GM18498 (cell line): ENCODE results near the gene CCDC12.
A peak's percentile ranks its signal among the peaks of the same experiment; 100 is the strongest.
"Not testable (repeated sequence)": the region's sequence is repeated elsewhere in the genome, so short reads cannot be mapped to it uniquely, and the experiment has no call there.

Experiments used
- ATAC-seq: cut with Tn5 transposase; IDR thresholded peaks from one replicate; pipeline ENCODE4 v1.9.1; 2021; ENCODE audit warnings: mild to moderate bottlenecking, moderate library complexity; ENCODE audit not compliant: unreplicated experiment

Gene CCDC12

DNA sequence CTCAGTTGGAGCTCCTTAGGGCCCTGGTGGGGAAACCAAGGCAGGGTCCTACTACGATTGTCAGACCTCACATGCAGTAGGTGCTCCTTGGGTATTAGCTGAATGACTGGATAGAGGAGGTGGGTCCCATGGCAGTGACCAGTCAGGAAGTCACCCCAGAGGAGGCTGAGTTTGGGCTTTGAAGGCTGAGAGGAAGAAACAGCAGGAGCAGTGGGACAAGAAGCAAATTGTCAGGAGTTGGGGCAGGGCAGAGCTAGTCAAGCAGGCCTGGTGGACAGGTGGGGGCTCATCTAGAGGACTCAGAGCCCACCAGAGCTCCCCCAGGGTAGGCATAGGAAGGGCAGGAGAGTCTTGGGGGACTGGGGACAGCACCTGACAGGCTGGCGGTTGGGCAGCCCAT, 6.0 kb upstream of the CCDC12 start:
- no peak for ATAC-seq

DNA sequence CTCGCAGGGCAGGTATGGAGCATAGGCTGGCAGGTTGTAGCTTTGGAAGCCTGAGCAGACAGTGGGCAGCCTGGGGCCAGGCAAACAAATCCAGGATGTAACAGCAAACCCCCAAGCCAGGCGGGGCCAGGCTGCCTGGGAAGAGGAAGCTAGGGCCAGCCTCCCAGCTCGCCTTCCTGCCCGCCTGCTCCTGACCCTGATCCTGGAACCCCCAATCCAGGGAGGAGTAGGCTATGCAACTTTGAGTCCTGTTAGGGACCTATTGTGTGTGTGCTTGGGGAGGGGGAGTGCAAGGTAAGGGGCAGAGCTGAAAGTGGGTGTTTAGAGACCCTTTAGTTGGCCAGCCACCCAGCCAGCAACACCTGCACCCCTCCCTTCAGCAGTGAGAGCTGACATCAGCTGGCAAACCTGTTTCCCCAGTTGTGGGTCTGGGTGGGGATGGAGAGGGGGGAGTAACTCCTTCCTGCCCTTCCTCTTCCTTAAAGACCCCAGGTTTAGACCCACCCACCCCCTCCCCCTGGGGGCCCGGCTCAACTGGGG, 5.5 kb upstream of the CCDC12 start:
- ATAC-seq: no peak

DNA sequence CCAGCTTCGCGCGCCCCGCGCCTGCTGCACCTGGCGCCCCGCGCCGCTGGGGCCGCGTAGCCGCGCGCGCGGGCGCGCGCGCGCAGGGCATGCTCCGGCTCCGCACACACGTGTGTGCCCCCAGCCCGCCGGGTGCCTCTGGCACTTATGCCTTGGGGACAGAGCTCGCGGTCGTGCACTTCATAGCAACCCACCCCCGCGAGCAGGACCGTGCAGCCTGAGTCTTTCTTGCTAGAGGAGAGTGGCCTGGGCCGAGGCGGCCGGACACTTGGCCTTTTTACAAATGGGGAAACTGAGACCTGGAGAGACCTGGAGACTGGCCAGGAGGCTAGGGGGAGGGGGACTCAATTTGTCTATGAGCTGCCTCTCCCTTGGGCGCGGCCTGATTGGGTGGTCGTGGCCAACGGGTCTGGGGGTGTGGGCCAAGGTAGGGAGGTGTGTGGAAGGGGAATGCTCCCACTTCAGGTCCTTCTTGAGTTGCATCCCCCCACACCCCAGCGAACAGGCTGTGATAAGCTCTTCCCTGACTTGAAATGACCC, 3.5 kb upstream of the CCDC12 start:
- peak; percentile 8 for ATAC-seq

DNA sequence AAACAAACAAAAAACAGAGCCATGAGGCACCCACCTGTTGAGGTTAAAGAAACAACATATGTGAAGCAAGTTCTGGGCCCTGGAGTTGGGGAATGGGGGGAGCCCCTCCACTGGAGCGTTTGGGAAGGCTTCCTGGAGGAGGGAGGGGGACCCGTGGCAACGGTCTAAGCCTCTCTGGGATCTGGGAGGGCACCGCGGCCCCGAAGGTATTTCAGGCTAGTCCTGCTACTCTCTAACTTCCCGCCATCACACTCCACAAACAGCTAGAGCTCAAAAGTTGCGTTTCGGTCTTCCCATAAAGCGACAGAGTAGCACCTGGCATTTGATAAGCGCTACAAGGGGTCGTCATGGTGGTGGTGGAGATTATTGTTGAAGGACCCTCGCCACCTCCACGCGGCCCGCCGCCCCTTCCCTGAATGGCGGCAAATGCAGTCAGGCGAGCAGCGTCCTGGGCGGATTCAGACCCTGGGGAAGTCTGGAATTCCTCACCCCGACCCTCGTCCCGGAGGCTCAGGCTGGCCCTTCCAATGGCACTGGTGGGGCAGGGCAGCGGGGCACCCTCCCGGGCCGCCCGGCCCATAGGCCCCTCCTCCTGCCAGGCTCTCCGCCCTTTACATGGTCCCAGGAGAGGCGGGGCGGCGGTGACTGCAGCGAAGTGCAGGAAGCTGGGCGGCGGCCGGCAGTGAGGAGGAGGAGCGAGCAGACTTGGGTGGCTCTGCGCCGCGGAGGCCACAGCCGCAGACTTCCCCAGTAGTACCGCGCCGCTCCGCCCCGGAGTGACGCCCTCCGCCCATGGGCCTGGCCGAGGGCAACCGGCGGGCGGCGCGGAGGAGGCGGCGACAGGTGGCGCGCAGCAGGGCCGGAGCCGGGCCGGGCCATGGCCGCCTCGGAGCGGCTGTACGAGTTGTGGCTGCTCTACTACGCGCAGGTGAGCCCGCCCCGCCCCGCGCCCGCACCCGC, 2.7 kb upstream of the CCDC12 start, which contains the start of gene NBEAL2:
TSS of gene NBEAL2 (plus strand) at position 682 of the 960 bp plus-strand sequence. CDS start at position 878, 196 bp downstream.
- ATAC-seq: peak; percentile 73

DNA sequence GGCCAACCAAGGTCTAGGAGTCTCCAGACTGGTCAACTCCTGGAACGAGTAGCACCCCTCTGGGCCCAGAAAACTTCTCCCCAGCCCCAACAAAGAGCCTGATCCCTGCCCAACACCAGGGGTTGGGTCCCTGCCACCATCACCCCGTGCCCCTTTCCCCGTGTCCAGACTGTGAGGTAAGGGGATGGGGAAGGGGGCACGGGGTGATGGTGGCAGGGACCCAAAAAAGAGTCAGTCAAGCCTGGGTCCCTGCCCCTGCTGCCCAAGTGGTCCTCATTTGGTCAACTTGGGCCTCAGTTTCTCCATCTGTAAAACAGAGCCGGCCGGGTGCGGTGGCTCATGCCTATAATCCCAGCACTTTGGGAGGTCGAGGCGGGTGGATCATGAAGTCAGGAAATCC, 1.8 kb upstream of the CCDC12 start:
- ATAC-seq: no peak

DNA sequence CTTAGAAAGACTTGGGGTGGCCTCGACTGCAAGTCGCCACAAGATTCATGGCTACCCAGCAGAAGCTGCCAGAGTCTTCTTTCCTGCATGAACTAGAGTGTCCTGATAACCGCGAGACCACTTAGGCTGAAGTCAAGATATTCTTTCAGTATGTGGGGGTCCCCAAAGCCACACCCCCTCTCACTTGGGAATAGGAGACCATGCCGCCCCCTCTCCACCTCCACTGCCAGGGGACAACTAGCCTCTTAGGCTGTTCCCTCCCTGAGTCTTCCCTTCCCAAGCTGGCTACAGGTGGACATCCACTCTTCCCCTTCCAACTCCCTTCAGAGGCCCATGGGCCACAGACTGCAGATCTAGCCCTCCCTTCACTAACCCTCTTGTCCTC, 1.3 kb upstream of the CCDC12 start:
- no peak for ATAC-seq

DNA sequence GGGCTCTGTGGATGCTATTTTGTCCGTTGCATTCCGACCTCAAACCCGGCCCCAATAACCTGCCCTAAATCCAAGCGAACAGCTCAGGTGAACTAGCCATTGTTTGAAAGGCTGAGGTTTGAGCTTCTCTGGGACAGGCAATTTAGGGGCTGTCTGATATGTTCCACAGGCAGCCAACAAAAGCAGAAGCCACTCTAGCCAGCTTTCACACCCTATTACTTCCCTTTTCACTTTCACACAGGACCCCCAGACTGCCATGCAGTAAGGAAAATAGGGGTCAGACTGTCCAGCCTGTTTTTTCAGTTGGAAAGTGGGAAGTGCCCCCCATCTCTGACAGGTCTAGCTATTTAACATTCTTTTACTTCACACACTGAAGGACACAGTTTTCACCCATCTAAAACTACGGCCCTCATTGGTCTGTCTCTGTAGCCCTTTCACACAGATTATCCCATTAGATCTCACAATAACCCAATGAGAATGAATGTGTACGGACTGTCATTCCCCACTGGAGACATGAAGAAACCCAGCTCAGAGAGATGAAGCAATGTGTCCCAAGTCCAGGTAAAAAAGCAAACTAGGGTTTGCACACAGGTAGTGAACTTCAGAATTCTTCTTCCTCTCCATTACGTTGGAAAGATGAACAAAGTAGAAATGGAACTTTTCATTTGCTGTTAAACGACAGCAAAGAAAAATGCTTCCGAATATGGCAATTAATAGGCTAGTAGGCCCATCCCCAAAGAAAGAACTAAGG, 1.9 kb downstream of the CCDC12 start:
- ATAC-seq: no peak

DNA sequence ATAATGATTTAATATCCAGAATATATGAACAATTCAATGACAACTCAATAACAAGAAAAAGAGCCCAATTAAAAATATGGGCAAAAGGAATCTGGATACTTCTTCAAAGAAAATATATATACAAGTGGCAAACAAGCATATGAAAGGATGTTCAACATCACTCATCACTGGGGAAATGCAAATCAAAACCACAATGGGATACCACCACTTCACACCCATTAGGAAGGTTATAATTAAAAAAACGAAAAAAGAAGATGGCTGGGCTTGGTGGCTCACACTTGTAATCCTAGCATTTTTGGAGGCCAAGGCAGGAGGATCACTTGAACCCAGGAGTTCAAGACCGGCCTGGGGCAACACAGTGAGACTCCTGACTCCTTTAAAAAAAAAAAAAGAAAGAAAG, 4.1 kb downstream of the CCDC12 start:
- ATAC-seq: no peak

DNA sequence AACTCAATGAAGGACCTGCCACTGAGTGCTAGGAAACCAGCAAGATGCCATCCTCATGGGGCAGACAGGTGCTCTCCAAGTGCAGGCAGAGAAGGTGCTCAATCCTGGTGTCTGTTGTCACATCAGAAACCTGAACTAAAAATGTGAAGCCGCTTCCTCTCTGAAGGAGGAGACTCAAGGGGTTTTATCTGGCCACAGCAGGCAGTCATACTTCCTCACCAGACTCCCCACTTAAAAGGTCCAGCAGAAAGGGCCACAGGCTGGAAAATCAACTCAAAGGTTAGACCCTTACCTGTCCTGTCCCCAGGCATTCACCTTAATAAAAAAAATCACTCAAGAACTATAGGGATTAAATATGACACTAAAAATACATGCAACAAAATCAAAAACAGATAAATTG, 4.8 kb downstream of the CCDC12 start:
- no peak for ATAC-seq

DNA sequence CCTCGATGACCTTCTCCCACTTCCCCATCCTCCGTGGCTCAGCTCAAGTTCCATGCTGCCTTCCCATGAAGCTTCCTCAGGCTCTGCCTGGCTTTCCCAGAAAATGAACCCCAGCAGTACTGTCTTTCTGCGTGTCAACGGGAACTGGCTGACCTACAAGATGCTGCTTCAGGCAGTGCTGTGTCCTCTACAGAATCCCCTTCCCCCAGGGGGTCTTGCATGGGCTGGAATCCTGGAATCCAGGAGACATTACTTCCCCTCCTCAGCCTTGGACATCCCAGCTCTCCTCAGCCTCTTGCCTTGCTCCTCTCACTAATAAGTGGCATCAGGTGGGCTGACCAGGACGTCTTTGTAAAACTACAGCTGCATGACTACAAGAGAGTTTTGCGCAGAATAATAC, 5.4 kb downstream of the CCDC12 start:
- no peak for ATAC-seq

DNA sequence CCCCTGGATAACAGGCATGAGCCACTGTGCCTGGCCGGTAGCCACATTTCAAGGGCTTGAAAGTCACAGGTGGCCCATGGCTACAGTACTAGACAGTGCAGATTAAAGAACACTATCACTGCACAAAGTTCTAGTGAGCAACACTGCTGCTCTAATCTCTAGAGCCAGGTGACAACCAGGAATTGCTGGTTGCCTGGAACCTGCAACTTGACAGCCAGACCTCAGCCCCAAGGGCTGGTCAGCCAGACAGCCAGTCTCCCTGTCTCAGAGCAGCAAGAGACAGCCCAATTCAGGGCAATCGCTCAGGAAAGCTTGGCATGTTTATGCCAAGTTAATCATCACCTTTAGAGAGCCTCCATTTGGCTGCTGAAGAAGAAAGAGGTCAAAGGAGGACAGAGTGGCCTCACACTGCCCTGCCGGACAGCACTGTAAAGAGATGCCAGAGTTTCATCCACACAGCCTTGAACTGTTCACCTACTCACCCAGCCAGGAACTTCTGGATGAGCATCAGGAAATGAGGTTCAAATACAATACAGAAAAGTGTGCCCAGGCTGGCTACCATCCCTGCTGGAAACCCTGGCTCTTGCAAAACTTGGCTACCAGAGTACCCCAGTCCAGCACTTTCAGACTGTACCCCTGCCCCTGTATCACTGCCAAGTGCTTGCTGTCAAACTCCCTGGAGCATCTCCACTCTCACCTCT, 6.0 kb downstream of the CCDC12 start:
- ATAC-seq: no peak

DNA sequence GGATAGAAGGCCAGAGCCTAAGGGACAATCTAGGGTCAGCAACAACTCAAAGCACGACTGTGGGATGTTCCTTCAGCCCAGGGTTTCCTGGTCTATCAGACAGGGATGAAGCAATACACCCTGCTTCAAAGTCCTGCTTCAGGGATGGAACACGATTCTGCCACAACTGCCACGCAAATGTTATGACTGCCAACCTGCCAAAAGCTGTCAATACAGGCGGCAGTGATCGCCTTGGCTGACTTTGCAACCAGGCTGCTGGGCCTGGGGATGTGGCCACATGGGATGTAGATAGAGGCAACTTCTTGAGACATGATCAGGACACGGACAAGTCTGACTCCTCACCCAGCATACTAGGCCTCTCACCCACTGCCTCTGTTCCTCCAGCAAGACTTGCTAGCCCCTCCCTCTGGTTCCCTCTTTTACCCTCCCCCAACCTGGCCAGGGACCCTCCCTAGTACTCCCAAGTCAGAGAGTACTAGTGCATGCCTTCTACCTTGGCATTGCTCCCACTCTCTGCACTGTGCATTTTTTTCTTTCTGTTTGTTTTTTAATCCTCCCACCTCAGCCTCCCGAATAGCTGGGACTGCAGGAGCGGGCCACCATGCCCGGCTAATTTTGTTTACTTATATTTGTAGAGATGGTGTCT, 7.6 kb downstream of the CCDC12 start:
- ATAC-seq: no peak

DNA sequence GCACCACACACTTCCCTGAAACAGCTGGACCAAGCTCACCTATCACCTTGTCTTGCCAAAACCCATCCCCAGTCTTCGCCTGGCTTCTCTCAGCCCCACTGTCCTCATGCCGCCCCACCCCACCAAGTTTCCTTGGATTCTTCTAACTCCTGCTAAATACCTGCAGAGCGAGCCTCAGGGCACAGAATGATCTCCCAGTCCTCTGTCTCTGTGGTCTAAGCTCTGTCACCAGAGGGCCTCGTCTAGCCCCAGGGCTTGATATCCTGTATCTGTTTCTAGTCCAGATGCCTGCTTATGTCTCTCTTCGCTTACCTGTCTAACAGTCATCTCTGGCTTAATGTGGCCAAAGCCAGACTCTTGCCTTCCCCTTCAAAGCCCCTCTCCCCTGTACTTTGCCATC, 9.7 kb downstream of the CCDC12 start:
- no peak for ATAC-seq

DNA sequence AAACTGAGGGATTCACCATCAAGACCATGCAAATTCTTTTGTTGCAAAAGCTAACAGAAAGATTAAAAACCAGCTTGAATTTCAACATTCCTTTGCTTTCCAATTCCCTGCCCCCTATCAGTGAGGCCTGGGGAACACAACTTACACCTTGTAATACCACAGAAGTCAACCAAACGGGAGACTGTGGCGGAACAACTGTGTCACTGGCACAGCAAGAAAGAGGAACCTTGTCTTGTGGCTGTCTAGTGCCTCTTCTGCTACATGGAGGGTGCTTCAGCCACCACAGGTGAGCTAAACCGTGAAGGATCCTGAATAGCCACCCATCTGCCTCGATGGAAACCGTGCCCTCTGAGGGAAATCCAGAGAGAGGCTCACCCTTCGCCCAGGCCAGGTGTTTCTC, 11.4 kb downstream of the CCDC12 start:
- ATAC-seq: peak; percentile 52

DNA sequence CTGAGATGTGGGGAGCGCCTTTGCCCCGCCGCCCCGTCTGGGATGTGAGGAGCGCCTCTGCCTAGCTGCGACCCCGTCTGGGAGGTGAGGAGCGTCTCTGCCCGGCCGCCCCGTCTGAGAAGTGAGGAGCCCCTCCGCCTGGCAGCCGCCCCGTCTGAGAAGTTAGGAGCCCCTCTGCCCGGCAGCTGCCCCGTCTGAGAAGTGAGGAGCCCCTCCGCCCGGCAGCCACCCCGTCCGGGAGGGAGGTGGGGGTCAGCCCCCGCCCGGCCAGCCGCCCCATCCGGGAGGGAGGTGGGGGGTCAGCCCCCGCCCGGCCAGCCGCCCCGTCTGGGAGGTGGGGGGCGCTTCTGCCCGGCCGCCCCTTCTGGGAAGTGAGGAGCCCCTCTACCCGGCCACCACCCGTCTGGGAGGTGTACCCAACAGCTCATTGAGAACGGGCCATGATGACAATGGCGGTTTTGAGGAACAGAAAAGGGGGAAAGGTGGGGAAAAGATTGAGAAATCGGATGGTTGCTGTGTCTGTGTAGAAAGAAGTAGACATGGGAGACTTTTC, 12.4 kb downstream of the CCDC12 start:
- ATAC-seq: not testable (repeated sequence)

DNA sequence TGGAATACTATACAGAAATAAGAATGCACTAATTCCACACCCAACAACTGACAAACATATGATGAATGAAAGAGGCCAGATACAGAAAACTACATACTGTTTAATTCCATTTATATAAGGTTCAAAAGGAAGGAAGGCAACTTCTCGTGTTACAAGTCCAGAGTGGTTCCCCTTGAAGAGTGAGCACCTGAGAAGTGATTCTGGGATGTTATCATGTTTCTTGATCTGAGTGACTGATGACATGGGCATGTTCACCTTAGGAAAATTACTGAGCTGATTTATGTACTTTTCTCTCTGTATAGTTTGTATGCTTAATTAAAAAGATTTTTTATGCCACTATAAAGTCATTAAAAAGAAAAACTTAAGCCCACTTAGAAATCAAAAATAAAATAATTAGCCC, 13.6 kb downstream of the CCDC12 start:
- ATAC-seq: no peak

DNA sequence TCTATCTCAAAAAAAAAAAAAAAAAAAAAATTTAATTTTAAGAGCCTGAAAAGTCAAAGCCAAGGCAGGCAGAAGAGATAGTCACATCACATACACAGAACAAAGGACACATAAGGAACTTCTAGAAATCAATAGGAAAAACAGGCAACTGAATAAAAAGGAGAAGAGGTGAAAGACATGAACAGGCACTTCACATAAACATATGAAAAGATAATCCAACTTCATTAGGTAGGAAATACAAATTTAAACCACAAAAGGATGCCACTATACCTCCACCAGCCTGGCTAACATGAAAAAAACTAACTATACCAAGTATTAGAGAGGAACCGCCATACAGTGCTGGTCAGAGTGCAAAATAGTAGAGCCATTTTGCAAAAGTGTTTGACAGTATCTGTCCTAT, 14.1 kb downstream of the CCDC12 start:
- no peak for ATAC-seq

DNA sequence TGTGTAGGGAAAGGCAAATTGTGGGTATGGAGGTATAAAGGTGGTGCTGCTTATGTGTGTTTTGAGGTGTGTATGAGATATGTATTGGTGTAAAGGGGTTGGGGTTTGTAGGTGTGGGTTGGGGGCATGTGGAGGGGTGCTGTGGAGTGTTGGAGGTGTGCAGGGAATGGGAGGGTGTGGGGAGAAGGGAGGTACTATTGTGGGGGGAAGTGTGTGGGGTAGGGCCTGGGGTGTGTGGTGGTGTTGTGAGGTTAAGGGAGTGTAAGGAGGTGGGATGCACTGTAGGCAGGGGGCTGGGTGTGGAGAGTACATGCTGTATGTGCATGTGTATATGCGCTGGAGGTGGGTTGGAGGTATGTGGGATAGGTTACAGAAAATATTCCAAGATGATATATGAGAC, 15.7 kb downstream of the CCDC12 start:
- ATAC-seq: no peak

DNA sequence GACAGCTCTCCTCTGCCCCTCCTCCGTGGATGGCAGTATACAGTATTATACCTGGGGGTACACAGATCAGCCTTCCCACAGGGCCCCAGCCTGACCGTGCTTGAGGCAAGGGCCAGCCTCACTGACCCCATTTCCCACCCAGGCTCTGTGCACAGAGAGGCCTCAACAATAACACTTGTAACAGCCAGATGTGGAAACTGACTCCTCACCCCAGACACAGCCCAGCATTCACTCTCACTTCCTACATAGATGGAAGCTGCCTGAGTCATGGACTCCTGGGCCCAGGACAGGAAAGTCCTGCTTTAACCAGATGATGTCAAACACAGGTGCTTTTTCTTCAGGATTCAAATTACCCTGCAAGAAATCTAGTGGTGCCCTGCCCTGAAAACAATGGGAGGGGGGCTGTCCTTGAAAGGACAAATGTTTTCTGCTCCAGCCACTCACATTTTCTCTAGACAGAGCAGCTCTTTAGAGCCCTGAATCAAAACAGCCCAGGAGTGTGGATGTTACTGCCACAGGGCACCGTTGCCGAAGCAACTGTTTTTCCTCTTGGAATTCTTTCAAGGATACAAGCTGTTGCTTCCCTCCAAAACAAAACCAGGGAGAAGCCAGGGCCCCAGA, 16.4 kb downstream of the CCDC12 start:
- no peak for ATAC-seq

DNA sequence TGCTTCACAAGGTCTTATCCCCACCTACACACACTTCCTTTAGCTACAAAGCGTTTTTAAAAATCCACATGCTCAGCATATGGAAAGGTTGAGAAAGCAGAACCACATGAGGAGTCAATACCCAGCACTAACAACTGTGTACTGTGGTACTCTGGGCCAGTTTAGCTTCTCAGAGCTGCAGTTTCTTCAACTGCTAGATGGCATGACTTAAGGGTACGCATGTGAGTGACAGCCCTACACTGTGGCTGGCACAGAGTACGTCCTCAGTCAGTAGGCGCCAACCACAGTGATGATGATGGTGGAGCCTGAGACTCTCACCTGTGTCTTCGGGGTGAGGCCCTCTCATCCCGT, 17.4 kb downstream of the CCDC12 start:
- no peak for ATAC-seq
